Measurements from ENCODE around the gene GOSR1.
"Not testable (repeated sequence)": the region's sequence is repeated elsewhere in the genome, so short reads cannot be mapped to it uniquely, and the experiment has no call there.

GOSR1 gene

GRCh38 chr17:30534938-30535921, 58.0 kb downstream of the GOSR1 start:
- no peak for ATAC-seq

GRCh38 chr17:30536846-30537245, 59.6 kb downstream of the GOSR1 start:
- ATAC-seq, result not testable (repeated sequence)

More at GRCh38 chr17:30534938-30535921, 58.0 kb downstream of the GOSR1 start:
- no peak for TF ChIP-seq TSHZ2 (CRISPR knock-in tag; IDR thresholded peaks at IDR 0.05)
- TF ChIP-seq ZNF8 (CRISPR knock-in tag; IDR thresholded peaks at IDR 0.05), result no peak
- TF ChIP-seq ISL1 (CRISPR knock-in tag; IDR thresholded peaks at IDR 0.05), result no peak
- no peak for TF ChIP-seq PATZ1 (CRISPR knock-in tag; IDR thresholded peaks at IDR 0.05; ENCODE audit: borderline replicate concordance)
- no peak for TF ChIP-seq RARB (CRISPR knock-in tag; IDR thresholded peaks at IDR 0.05)
- no peak for TF ChIP-seq ZNF70 (CRISPR knock-in tag; IDR thresholded peaks at IDR 0.05)
- no peak for TF ChIP-seq POU6F1 (CRISPR knock-in tag; IDR thresholded peaks at IDR 0.05; ENCODE audit: borderline replicate concordance, low read depth)
- TF ChIP-seq BACH2 (CRISPR knock-in tag; IDR thresholded peaks at IDR 0.05; ENCODE audit: borderline replicate concordance), result no peak
- TF ChIP-seq CREB5 (CRISPR knock-in tag; IDR thresholded peaks at IDR 0.05; ENCODE audit: low read depth), result no peak
- TF ChIP-seq ESRRG (CRISPR knock-in tag; IDR thresholded peaks at IDR 0.05), result no peak
- TF ChIP-seq OSR1 (CRISPR knock-in tag; IDR thresholded peaks at IDR 0.05), result no peak
- TF ChIP-seq ARNTL (CRISPR knock-in tag; IDR thresholded peaks at IDR 0.05; ENCODE audit: borderline replicate concordance, low read depth), result no peak
- TF ChIP-seq PPARA (CRISPR knock-in tag; IDR thresholded peaks at IDR 0.05; ENCODE audit: borderline replicate concordance), result no peak
- TF ChIP-seq TCF4 (CRISPR knock-in tag; IDR thresholded peaks at IDR 0.05; ENCODE audit: borderline replicate concordance), result no peak
- no peak for TF ChIP-seq CSRNP3 (CRISPR knock-in tag; IDR thresholded peaks at IDR 0.05)
- TF ChIP-seq CSDC2 (CRISPR knock-in tag; IDR thresholded peaks at IDR 0.05), result no peak
- no peak for TF ChIP-seq SNAI2 (CRISPR knock-in tag; IDR thresholded peaks at IDR 0.05)

GRCh38 chr17:30537667-30538066, 60.5 kb downstream of the GOSR1 start:
- ATAC-seq, result not testable (repeated sequence)

- ATAC-seq, result no peak
- TF ChIP-seq TOX (CRISPR knock-in tag; IDR thresholded peaks at IDR 0.05; ENCODE audit: borderline replicate concordance), result no peak
- no peak for TF ChIP-seq RARB (CRISPR knock-in tag; IDR thresholded peaks at IDR 0.05)
- TF ChIP-seq CSDC2 (CRISPR knock-in tag; IDR thresholded peaks at IDR 0.05), result no peak
- TF ChIP-seq ESRRG (CRISPR knock-in tag; IDR thresholded peaks at IDR 0.05), result no peak
- no peak for TF ChIP-seq PPARA (CRISPR knock-in tag; IDR thresholded peaks at IDR 0.05; ENCODE audit: borderline replicate concordance)
- TF ChIP-seq ZNF70 (CRISPR knock-in tag; IDR thresholded peaks at IDR 0.05), result no peak
- no peak for TF ChIP-seq SNAI2 (CRISPR knock-in tag; IDR thresholded peaks at IDR 0.05)
Observed at GRCh38 chr17:30541802-30542201, 64.6 kb downstream of the GOSR1 start.

Measured in SK-N-SH treated with all-trans-retinoic acid at 6 μM for 48 hours (cell line).